ENCODE measurements around the gene ZMIZ1.
A peak's percentile ranks its signal among the peaks of the same experiment; 100 is the strongest.

The ZMIZ1 gene

GRCh38 chr10:79208251-79208983 is 139.7 kb downstream of the ZMIZ1 start:
- DNase-seq (ENCODE audit: low spot score): no peak

GRCh38 chr10:79209340-79209739 is 140.6 kb downstream of the ZMIZ1 start:
- DNase-seq (ENCODE audit: low spot score): no peak

- no peak for DNase-seq (ENCODE audit: low spot score)
Measured at GRCh38 chr10:79209831-79210230, 141.1 kb downstream of the ZMIZ1 start.

- no peak for DNase-seq (ENCODE audit: low spot score)
Measured at GRCh38 chr10:79210672-79211071, 141.9 kb downstream of the ZMIZ1 start.

- no peak for DNase-seq (ENCODE audit: low spot score)
Measured at GRCh38 chr10:79211616-79212015, 142.8 kb downstream of the ZMIZ1 start.

- DNase-seq (ENCODE audit: low spot score): no peak
Measured at GRCh38 chr10:79215531-79215930, 146.8 kb downstream of the ZMIZ1 start.

- DNase-seq (ENCODE audit: low spot score): no peak
Measured at GRCh38 chr10:79219322-79219957, 150.7 kb downstream of the ZMIZ1 start.

- DNase-seq (ENCODE audit: low spot score): no peak
Measured at GRCh38 chr10:79220307-79220706, 151.5 kb downstream of the ZMIZ1 start.

- peak; percentile 90 for DNase-seq (ENCODE audit: low spot score)
Measured at GRCh38 chr10:79221110-79222051, 152.6 kb downstream of the ZMIZ1 start.

GRCh38 chr10:79222186-79222585 is 153.4 kb downstream of the ZMIZ1 start:
- DNase-seq (ENCODE audit: low spot score): no peak

- DNase-seq (ENCODE audit: low spot score): no peak
Measured at GRCh38 chr10:79223091-79224048, 154.6 kb downstream of the ZMIZ1 start.

- DNase-seq (ENCODE audit: low spot score): no peak
Measured at GRCh38 chr10:79224263-79224949, 155.6 kb downstream of the ZMIZ1 start.

- DNase-seq (ENCODE audit: low spot score): no peak
Measured at GRCh38 chr10:79224992-79225391, 156.2 kb downstream of the ZMIZ1 start.

GRCh38 chr10:79226391-79227245 is 157.9 kb downstream of the ZMIZ1 start:
- DNase-seq (ENCODE audit: low spot score): no peak

GRCh38 chr10:79229071-79229541 is 160.3 kb downstream of the ZMIZ1 start:
- no peak for DNase-seq (ENCODE audit: low spot score)

- no peak for DNase-seq (ENCODE audit: low spot score)
Measured at GRCh38 chr10:79229830-79230327, 161.1 kb downstream of the ZMIZ1 start.

GRCh38 chr10:79230328-79230830 is 161.6 kb downstream of the ZMIZ1 start:
- DNase-seq (ENCODE audit: low spot score): peak; percentile 81

GRCh38 chr10:79230850-79231249 is 162.1 kb downstream of the ZMIZ1 start:
- no peak for DNase-seq (ENCODE audit: low spot score)

- DNase-seq (ENCODE audit: low spot score): no peak
Measured at GRCh38 chr10:79231908-79232307, 163.1 kb downstream of the ZMIZ1 start.

All from left forelimb (tissue), 1 donor.